HepG2 (cell line): ENCODE measurements around the gene GPN2. TPM values are rescaled to one million over a fixed set of nuclear protein-coding genes. Genes with fewer than 3 reads are reported as not detected.

ENCODE experiments used
- CCAR2 ChIP-seq: fragments of 200-400 bp; formaldehyde crosslinking; optimal IDR thresholded peaks from 2 replicates; pipeline ENCODE3; 2018; ENCODE audit warnings: low read depth, mild to moderate bottlenecking, low read length, moderate library complexity
- CSRNP2 ChIP-seq: sonication (generic); formaldehyde crosslinking; conservative IDR thresholded peaks from 2 replicates; pipeline ENCODE4 v1.8.0; 2022; ENCODE audit warnings: low read depth, missing genetic modification reagents
- IRF9 ChIP-seq: sonication (generic); formaldehyde crosslinking; IDR thresholded peaks from 2 replicates; pipeline ENCODE4 v1.8.0; 2022; ENCODE audit warnings: missing genetic modification reagents, mild to moderate bottlenecking, borderline replicate concordance
- JUNB ChIP-seq: sonication (generic); formaldehyde crosslinking; IDR thresholded peaks from 2 replicates; pipeline ENCODE4 v1.8.0; 2022; ENCODE audit warnings: missing genetic modification reagents, mild to moderate bottlenecking, borderline replicate concordance
- MYNN ChIP-seq: sonication (generic); formaldehyde crosslinking; IDR thresholded peaks from 2 replicates; pipeline ENCODE4 v1.4.0; 2020; ENCODE audit warnings: mild to moderate bottlenecking, low read depth, missing genetic modification reagents
- PHF20 ChIP-seq: sonication (generic); formaldehyde crosslinking; IDR thresholded peaks from 2 replicates; pipeline ENCODE4 v1.5.0; 2020; ENCODE audit warnings: mild to moderate bottlenecking, missing genetic modification reagents
- PRDM10 ChIP-seq: sonication (generic); formaldehyde crosslinking; IDR thresholded peaks from 2 replicates; pipeline ENCODE4 v1.4.0; 2020; ENCODE audit warnings: low read depth, missing genetic modification reagents
- RBFOX2 ChIP-seq: fragments of 200-400 bp; formaldehyde crosslinking; IDR thresholded peaks from 2 replicates; pipeline ENCODE4 v1.6.1; 2017; ENCODE audit warnings: low read depth, mild to moderate bottlenecking, low read length
- SIN3B ChIP-seq: fragments of 150-350 bp; IDR thresholded peaks from 2 replicates; pipeline ENCODE4 v1.6.1; 2014; ENCODE audit warnings: low read length
- SNAPC2 ChIP-seq: sonication (generic); formaldehyde crosslinking; IDR thresholded peaks from 2 replicates; pipeline ENCODE4 v1.8.1; 2022; ENCODE audit warnings: mild to moderate bottlenecking, missing genetic modification reagents
- TAF1 ChIP-seq: sonication (generic); formaldehyde crosslinking; IDR thresholded peaks from 2 replicates; pipeline ENCODE4 v1.4.0; 2020; ENCODE audit warnings: missing genetic modification reagents
- ZBTB14 ChIP-seq: sonication (generic); formaldehyde crosslinking; IDR thresholded peaks from 2 replicates; pipeline ENCODE4 v1.4.0; 2020; ENCODE audit warnings: missing genetic modification reagents
- ZFX ChIP-seq: sonication (generic); formaldehyde crosslinking; IDR thresholded peaks from 2 replicates; pipeline ENCODE4 v1.4.0; 2020; ENCODE audit warnings: mild to moderate bottlenecking, low read depth, missing genetic modification reagents, moderate library complexity
- ZMAT3 ChIP-seq: sonication (generic); formaldehyde crosslinking; conservative IDR thresholded peaks from 2 replicates; pipeline ENCODE4 v1.7.0; 2021; ENCODE audit warnings: missing genetic modification reagents
- ZNF207 ChIP-seq: fragments of 450-650 bp; IDR thresholded peaks from 2 replicates; pipeline ENCODE4 v1.6.1; 2016; ENCODE audit warnings: antibody characterized with exemption, borderline replicate concordance
- ZNF773 ChIP-seq: sonication (generic); formaldehyde crosslinking; IDR thresholded peaks from 2 replicates; pipeline ENCODE4 v1.4.0; 2020; ENCODE audit warnings: missing genetic modification reagents, borderline replicate concordance
- polyA plus RNA-seq, 8 experiments: library from polyadenylated mRNA; depleted of rRNA in 3 of 8; stranded (reverse) in 7 of 8; unstranded in 1 of 8; fragments of >200 nt; fragmentation: Illumina TruSeq in 4 of 8; extraction: Trizol in 4 of 8; gene quantifications; 2 replicates each; pipeline versions ENCODE4 v1.2.1 to v1.2.3, GENCODE V29; 2011 to 2016; ENCODE audit warnings: low read depth in 4 of 8, missing spikeins in 1 of 8, mixed read lengths in 1 of 8; ENCODE audit not compliant: insufficient read depth in 1 of 8
- total RNA-seq, 5 experiments: library from RNA; depleted of rRNA; stranded (reverse); fragments of >200 nt; fragmentation: Illumina TruSeq; extraction: Trizol; gene quantifications; 2 replicates each; pipeline ENCODE4 v1.2.3, GENCODE V29; 2016; ENCODE audit warnings: low read depth in 1 of 5

The GPN2 gene
- total and polyA plus RNA-seq, 2 of the 13 experiments (the other 11 are each of a cell fraction or from before 2014, with no cell fraction given), result 19.3 to 38.9 TPM

- TF ChIP-seq MYNN (CRISPR knock-in tag) (no peak), ZBTB14 (CRISPR knock-in tag) (peak; percentile 68; the same call in 1 of the 2 replicates), JUNB (CRISPR knock-in tag) (no peak), ZNF207 (no peak), CSRNP2 (no peak), SIN3B (no peak), ZFX (CRISPR knock-in tag) (peak; percentile 84), RBFOX2 (peak; percentile 53), ZMAT3 (CRISPR knock-in tag) (0 out of 2 replicates have a peak, but pooled peaks have one; percentile 15), SNAPC2 (CRISPR knock-in tag) (no peak), PHF20 (CRISPR knock-in tag) (no peak), IRF9 (CRISPR knock-in tag) (no peak), ZNF773 (no peak), TAF1 (CRISPR knock-in tag) (peak; percentile 15; the same call in 1 of the 2 replicates), CCAR2 (no peak), PRDM10 (CRISPR knock-in tag) (no peak)
Observed at GRCh38 chr1:26826261-26827105, 63.6 kb downstream of the GPN2 start, which contains the start of gene ZDHHC18 (continued).
